ENCODE data around the gene SETD2.

The SETD2 gene

DNA sequence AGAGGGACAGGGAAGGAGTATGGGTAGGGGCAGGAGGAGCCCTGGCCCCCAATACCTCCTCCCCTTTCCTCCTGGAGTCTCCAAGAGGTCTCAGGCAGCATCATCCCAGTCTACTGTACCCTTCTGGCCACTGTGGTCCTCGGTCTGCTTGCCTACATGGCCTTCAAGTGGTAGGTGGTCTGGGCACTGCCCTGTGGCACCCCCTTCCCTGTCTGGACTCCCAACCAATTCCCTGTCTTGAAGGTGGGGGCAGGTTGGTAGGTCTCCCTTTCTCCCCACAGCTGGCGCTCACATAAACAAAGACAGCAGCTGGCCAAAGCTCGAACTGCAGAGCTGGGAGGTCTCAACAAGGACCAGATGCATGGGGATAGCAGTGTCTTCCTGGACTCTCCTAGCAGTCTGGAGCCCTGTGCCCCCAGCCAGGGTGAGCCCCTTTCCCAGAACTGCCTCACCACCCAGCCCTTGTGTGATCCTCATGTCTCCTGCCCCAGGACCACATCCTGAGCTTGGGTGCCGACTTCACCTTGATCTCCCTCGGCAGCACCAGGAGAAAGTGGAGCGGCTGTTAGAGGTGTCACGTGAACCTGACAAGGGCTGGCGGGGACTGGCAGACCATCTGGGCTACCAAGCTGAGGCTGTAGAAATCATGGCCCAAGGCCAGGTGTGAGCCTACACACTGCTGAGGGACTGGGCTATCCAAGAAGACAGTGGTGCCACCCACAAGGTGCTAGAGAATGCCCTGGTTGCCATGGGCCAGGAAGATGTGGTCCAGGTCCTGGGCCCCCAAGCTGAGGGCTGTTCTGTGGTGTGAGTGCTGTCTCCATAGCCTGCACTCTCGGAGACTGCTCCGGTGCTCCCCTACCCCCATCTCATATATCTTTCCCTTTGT lies 151.3 kb downstream of the SETD2 start:
- H2AFZ ChIP-seq (ENCODE audit: low read depth, low read length) = no peak overlapping the region
- H3K4me1 ChIP-seq (ENCODE audit: insufficient read depth, low read length) = peaks cover 46% of the 10 kb centered on the region
- no peaks in the 10 kb centered on the region for H4K20me1 ChIP-seq (ENCODE audit: insufficient read depth, low read length)
- no peaks in the 10 kb centered on the region for H3K27me3 ChIP-seq (ENCODE audit: insufficient read depth, low read length, poor library complexity)
- no peak overlapping the region for H3K4me2 ChIP-seq (ENCODE audit: insufficient read depth, low read length)
- ATAC-seq (ENCODE audit: insufficient read depth, low read depth) = no peak
- TF ChIP-seq, protein P1, sequence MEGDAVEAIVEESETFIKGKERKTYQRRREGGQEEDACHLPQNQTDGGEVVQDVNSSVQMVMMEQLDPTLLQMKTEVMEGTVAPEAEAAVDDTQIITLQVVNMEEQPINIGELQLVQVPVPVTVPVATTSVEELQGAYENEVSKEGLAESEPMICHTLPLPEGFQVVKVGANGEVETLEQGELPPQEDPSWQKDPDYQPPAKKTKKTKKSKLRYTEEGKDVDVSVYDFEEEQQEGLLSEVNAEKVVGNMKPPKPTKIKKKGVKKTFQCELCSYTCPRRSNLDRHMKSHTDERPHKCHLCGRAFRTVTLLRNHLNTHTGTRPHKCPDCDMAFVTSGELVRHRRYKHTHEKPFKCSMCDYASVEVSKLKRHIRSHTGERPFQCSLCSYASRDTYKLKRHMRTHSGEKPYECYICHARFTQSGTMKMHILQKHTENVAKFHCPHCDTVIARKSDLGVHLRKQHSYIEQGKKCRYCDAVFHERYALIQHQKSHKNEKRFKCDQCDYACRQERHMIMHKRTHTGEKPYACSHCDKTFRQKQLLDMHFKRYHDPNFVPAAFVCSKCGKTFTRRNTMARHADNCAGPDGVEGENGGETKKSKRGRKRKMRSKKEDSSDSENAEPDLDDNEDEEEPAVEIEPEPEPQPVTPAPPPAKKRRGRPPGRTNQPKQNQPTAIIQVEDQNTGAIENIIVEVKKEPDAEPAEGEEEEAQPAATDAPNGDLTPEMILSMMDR (IDR thresholded peaks at IDR 0.05; ENCODE audit: borderline replicate concordance, extremely low read depth, low read length, poor library complexity, severe bottlenecking) = no peak
- no peak for TF ChIP-seq EZH2 (IDR thresholded peaks at IDR 0.05; ENCODE audit: borderline replicate concordance, low read depth, low read length, severe bottlenecking)
- peaks cover 12% of the 10 kb centered on the region for H3K79me2 ChIP-seq (ENCODE audit: insufficient read depth, low read length)
- H3K36me3 ChIP-seq (ENCODE audit: insufficient read depth, low read length) = peaks cover 59% of the 10 kb centered on the region
- H3K9ac ChIP-seq (ENCODE audit: low read depth, low read length) = no peak overlapping the region
- DNase-seq = peak; percentile 62
- peak overlapping the region; percentile 70 for H3K27ac ChIP-seq (ENCODE audit: low read length)
- no peaks in the 10 kb centered on the region for H3K9me3 ChIP-seq (ENCODE audit: insufficient read depth, low read length, severe bottlenecking)
- no peak overlapping the region for H3K4me3 ChIP-seq (ENCODE audit: low read depth in 1 of 2, low read length in 2 of 2)

DNA sequence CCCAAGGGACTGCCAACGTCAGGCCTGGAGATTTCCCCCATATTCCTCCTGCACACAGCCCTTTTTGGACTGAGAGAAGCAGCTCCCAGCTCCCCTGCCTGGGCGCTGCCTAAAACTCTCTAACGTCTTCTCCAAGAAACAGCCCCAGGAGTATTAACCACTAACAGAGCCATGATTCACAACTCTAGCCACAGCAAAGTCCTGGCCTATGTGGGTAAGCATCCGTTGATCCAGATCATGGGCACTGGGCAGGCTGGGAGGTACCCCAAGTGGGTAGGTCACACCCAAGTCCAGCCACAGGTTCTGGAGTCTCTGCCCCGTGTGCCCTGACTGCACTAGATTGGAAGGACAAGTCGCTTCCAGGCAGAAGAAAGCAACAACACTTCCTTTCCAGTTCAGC lies 152.5 kb downstream of the SETD2 start:
- Histone ChIP-seq H4K20me1 (ENCODE audit: insufficient read depth, low read length) (no peaks in the 10 kb centered on the region), H3K9ac (ENCODE audit: low read depth, low read length) (no peak overlapping the region), H3K4me1 (ENCODE audit: insufficient read depth, low read length) (peaks cover 34% of the 10 kb centered on the region), H3K79me2 (ENCODE audit: insufficient read depth, low read length) (peaks cover 12% of the 10 kb centered on the region), H2AFZ (ENCODE audit: low read depth, low read length) (no peak overlapping the region), H3K27me3 (ENCODE audit: insufficient read depth, low read length, poor library complexity) (no peaks in the 10 kb centered on the region), H3K4me2 (ENCODE audit: insufficient read depth, low read length) (no peak overlapping the region), H3K4me3 (ENCODE audit: low read depth in 1 of 2, low read length in 2 of 2) (no peak overlapping the region), H3K27ac (ENCODE audit: low read length) (peak overlapping the region; percentile 70), H3K9me3 (ENCODE audit: insufficient read depth, low read length, severe bottlenecking) (no peaks in the 10 kb centered on the region), H3K36me3 (ENCODE audit: insufficient read depth, low read length) (peaks cover 71% of the 10 kb centered on the region)
- DNase-seq = peak; percentile 4
- no peak for TF ChIP-seq EZH2 (IDR thresholded peaks at IDR 0.05; ENCODE audit: borderline replicate concordance, low read depth, low read length, severe bottlenecking)
- TF ChIP-seq, protein P1 (IDR thresholded peaks at IDR 0.05; ENCODE audit: borderline replicate concordance, extremely low read depth, low read length, poor library complexity, severe bottlenecking) = no peak
- no peak for ATAC-seq (ENCODE audit: insufficient read depth, low read depth)

DNA sequence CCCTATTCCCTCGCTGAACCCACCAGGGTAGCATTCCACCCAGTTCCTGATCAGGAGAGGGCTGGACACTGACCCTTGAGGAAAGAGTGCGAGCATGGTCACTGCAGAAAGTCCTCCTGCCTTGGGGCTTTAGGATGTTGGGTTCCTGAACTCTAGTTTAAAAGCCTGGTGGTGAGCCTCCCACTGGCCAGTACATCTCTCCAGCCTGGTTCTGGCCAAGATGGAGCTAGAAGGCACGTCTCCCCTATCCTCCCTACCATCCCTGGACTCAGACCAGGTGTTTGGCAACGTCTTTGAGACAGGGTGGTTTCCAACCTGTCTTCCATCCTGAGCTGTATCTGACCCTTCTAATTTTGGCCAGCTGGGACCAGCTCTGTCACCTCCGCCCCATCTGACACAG lies 153.0 kb downstream of the SETD2 start:
- Histone ChIP-seq H3K4me2 (ENCODE audit: insufficient read depth, low read length) (no peak overlapping the region), H3K4me3 (ENCODE audit: low read depth in 1 of 2, low read length in 2 of 2) (no peak overlapping the region), H2AFZ (ENCODE audit: low read depth, low read length) (no peak overlapping the region), H3K27me3 (ENCODE audit: insufficient read depth, low read length, poor library complexity) (no peaks in the 10 kb centered on the region), H3K36me3 (ENCODE audit: insufficient read depth, low read length) (peaks cover 74% of the 10 kb centered on the region), H3K9ac (ENCODE audit: low read depth, low read length) (no peak overlapping the region), H3K79me2 (ENCODE audit: insufficient read depth, low read length) (peaks cover 12% of the 10 kb centered on the region), H4K20me1 (ENCODE audit: insufficient read depth, low read length) (no peaks in the 10 kb centered on the region), H3K4me1 (ENCODE audit: insufficient read depth, low read length) (peaks cover 30% of the 10 kb centered on the region), H3K9me3 (ENCODE audit: insufficient read depth, low read length, severe bottlenecking) (no peaks in the 10 kb centered on the region), H3K27ac (ENCODE audit: low read length) (peak overlapping the region; percentile 53; the same call in 1 of the 2 replicates)
- DNase-seq (no peak), ATAC-seq (ENCODE audit: insufficient read depth, low read depth) (no peak)
- TF ChIP-seq EZH2 (IDR thresholded peaks at IDR 0.05; ENCODE audit: borderline replicate concordance, low read depth, low read length, severe bottlenecking) = no peak
- TF ChIP-seq, protein P1 (IDR thresholded peaks at IDR 0.05; ENCODE audit: borderline replicate concordance, extremely low read depth, low read length, poor library complexity, severe bottlenecking) = no peak

Data from DND-41 (cell line).